RWPE1 (cell line): Measurements from ENCODE around the gene U2AF1L4.

Experiments used
- CTCF ChIA-PET: fragments of 350-600 bp; sonication (Branson Sonifier 250); formaldehyde crosslinking; extraction: SDS; loops from one replicate; lab custom pipeline; 2021; lab: Yijun Ruan, JAX
- POLR2A ChIA-PET: fragments of 400-600 bp; formaldehyde crosslinking; extraction: SDS; loops from one replicate; lab custom pipeline; 2020; ENCODE audit warnings: antibody characterized with exemption; ENCODE audit not compliant: low non-redundant PET; lab: Yijun Ruan, JAX
- DNase-seq: peaks from one replicate; pipeline ENCODE4 v3.0.0; 2012; ENCODE audit warnings: low spot score
- H3K27ac ChIP-seq: fragments of 450-650 bp; 2 replicates; pipeline ENCODE4 v1.5.1; 2017
- CTCF ChIP-seq: fragments of 450-650 bp; conservative IDR thresholded peaks from 2 replicates; pipeline ENCODE4 v1.5.1; 2017; ENCODE audit warnings: low read depth, mild to moderate bottlenecking

The U2AF1L4 gene

DNA sequence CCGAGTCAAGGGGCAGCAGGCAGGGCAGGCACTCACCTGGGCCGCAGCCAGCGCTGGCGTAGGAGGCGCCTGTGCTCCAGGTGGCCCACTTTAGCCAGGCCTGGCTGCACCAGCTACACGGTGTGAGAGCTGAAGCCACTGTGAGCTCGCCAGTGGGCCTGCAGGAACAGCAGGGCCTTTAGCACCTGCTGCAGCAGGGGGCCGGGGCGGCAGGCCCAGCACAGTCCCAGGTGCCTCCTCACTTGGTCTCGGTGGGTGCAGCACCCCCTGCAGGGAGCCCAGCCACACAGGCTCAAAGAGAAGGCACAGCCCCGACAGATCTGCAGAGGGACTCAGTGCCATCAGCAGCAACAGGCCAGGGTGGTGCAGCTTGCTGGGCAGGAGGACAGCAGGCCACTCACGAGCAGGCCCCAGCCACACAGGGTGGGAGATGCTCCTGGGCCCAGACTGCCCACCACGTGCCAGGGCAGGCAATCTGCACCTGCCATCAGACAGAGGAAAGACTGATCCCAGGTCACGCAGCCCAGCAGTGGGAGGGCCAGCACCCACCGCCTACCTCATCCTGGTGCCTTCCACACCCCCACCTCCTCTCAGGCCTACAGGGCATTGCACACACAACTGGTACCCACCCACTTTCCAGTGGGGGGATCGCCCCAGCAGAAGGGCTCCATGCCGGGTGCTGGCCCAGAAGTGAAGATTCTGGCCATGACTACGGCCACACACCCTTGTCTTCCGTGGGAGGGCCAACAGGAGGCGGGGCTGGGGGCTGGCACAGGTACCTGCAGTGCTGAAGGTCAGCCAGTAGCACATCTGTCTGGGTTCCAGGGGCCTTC, 46.0 kb upstream of the U2AF1L4 start:
- ChIA-PET CTCF (interaction anchor here (0.6 kb wide), 1 partner anchor 9 kb away, joined by 3 read pairs; no protein-coding TSS in a partner anchor), POLR2A (no interaction called here)
- TF ChIP-seq CTCF: no peak
- H3K27ac ChIP-seq: no peak overlapping the region
- DNase-seq: no peak

- POLR2A ChIA-PET: no interaction called here
- H3K27ac ChIP-seq: no peak overlapping the region; the same call in 1 of the 2 replicates
- no peak for DNase-seq
- CTCF ChIA-PET: interaction anchor here (0.6 kb wide), 1 partner anchor 10 kb away, joined by 3 read pairs; no protein-coding TSS in a partner anchor
- no peak for TF ChIP-seq CTCF
Observed at GRCh38 chr19:35789978-35790944, 45.0 kb upstream of the U2AF1L4 start.

GRCh38 chr19:35789195-35789977, 44.2 kb upstream of the U2AF1L4 start:
- CTCF ChIA-PET: no interaction called here
- POLR2A ChIA-PET: no interaction called here
- no peak for DNase-seq
- H3K27ac ChIP-seq: no peak overlapping the region; the same call in 1 of the 2 replicates
- TF ChIP-seq CTCF: no peak

GRCh38 chr19:35788205-35788960, 43.2 kb upstream of the U2AF1L4 start:
- CTCF ChIA-PET: no interaction called here
- DNase-seq: no peak
- no peak overlapping the region for H3K27ac ChIP-seq
- no peak for TF ChIP-seq CTCF
- POLR2A ChIA-PET: no interaction called here

- ChIA-PET CTCF (no interaction called here), POLR2A (no interaction called here)
- no peak for TF ChIP-seq CTCF
- no peak for DNase-seq
- H3K27ac ChIP-seq: no peak overlapping the region
Observed at GRCh38 chr19:35787227-35787799, 42.1 kb upstream of the U2AF1L4 start.
